Calu3 (cell line): Measurements from ENCODE around the gene UNK. TPM values are rescaled to one million over a fixed set of nuclear protein-coding genes. Genes with fewer than 3 reads are reported as not detected.

Source experiments
- BruUV-seq: library from RNA; stranded (reverse); fragments of 400-500 nt; replicated peaks from 2 replicates; lab custom pipeline; 2021; lab: Mats Ljungman, UMichigan
- CTCF ChIA-PET: fragments of 300-600 bp; sonication (Branson Sonifier 250); formaldehyde crosslinking; loops from one replicate; lab custom pipeline; 2022; ENCODE audit warnings: antibody characterized with exemption; lab: Charles Lee
- DNase-seq: peaks from one replicate; pipeline ENCODE4 v3.0.0; 2022
- H3K27ac Mint-ChIP-seq: one replicate; pipeline ENCODE4 v1.8.0; 2022; ENCODE audit warnings: mixed read lengths; ENCODE audit not compliant: unreplicated experiment
- H3K27me3 Mint-ChIP-seq: one replicate; pipeline ENCODE4 v1.8.0; 2022; ENCODE audit warnings: mixed read lengths; ENCODE audit not compliant: unreplicated experiment
- H3K36me3 Mint-ChIP-seq: one replicate; pipeline ENCODE4 v1.8.0; 2022; ENCODE audit warnings: mild to moderate bottlenecking, moderate library complexity, mixed read lengths; ENCODE audit not compliant: insufficient read depth, unreplicated experiment
- H3K4me1 Mint-ChIP-seq: one replicate; pipeline ENCODE4 v1.8.0; 2022; ENCODE audit warnings: mild to moderate bottlenecking, low read depth, mixed read lengths; ENCODE audit not compliant: unreplicated experiment
- H3K4me3 Mint-ChIP-seq: one replicate; pipeline ENCODE4 v1.8.0; 2022; ENCODE audit warnings: mild to moderate bottlenecking, low read depth, moderate library complexity, mixed read lengths; ENCODE audit not compliant: unreplicated experiment
- H3K9me3 Mint-ChIP-seq: one replicate; pipeline ENCODE4 v1.8.0; 2022; ENCODE audit warnings: low read depth, mixed read lengths; ENCODE audit not compliant: unreplicated experiment
- intact Hi-C: fragments of 100-400 bp; cut with micrococcal nuclease; formaldehyde crosslinking; loops from one replicate; pipeline ENCODE4 v1.10.0; 2022; ENCODE audit not compliant: unreplicated experiment
- total RNA-seq: library from RNA; stranded (reverse); gene quantifications from 2 replicates; pipeline ENCODE4 v1.2.3, GENCODE V29; 2022
- TF ChIP-seq, protein P1 (sequence below): fragments of 200-600 bp; IDR thresholded peaks from one replicate; pipeline ENCODE4 v1.8.0; 2022; ENCODE audit warnings: antibody characterized with exemption; ENCODE audit not compliant: unreplicated experiment

Gene UNK
- total RNA-seq, 1 experiment from 2014 or later, result 26.0 TPM

DNA sequence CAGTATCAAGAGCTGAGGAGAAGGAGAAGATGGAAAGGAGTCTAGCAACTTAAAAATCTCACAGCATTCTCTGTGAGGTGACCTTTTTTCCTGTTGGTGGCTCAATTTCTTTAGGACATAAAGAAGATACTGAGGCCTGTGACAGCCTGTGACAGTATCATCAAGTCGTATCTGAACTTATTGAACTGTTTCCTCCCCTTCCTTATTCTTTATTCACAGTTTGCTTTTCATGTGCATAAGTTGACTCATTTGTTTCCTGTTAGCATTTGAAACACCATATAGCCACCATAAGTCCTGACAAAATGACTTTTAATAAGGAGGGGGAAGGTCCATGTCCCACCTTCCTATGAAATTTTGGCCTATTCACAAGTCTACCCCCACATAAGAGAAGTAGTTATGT is 8.9 kb downstream of the UNK start:
- no peak for DNase-seq
- Mint-ChIP-seq H3K27ac (no peak overlapping the region), H3K27me3 (no peaks in the 10 kb centered on the region), H3K4me3 (no peak overlapping the region), H3K4me1 (no peaks in the 10 kb centered on the region), H3K36me3 (no peaks in the 10 kb centered on the region), H3K9me3 (no peaks in the 10 kb centered on the region)
- no TSS peak for BruUV-seq
- CTCF ChIA-PET, result no interaction called here
- intact Hi-C loops, result no loop called here
- TF ChIP-seq, protein P1, sequence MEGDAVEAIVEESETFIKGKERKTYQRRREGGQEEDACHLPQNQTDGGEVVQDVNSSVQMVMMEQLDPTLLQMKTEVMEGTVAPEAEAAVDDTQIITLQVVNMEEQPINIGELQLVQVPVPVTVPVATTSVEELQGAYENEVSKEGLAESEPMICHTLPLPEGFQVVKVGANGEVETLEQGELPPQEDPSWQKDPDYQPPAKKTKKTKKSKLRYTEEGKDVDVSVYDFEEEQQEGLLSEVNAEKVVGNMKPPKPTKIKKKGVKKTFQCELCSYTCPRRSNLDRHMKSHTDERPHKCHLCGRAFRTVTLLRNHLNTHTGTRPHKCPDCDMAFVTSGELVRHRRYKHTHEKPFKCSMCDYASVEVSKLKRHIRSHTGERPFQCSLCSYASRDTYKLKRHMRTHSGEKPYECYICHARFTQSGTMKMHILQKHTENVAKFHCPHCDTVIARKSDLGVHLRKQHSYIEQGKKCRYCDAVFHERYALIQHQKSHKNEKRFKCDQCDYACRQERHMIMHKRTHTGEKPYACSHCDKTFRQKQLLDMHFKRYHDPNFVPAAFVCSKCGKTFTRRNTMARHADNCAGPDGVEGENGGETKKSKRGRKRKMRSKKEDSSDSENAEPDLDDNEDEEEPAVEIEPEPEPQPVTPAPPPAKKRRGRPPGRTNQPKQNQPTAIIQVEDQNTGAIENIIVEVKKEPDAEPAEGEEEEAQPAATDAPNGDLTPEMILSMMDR, result no peak

DNA sequence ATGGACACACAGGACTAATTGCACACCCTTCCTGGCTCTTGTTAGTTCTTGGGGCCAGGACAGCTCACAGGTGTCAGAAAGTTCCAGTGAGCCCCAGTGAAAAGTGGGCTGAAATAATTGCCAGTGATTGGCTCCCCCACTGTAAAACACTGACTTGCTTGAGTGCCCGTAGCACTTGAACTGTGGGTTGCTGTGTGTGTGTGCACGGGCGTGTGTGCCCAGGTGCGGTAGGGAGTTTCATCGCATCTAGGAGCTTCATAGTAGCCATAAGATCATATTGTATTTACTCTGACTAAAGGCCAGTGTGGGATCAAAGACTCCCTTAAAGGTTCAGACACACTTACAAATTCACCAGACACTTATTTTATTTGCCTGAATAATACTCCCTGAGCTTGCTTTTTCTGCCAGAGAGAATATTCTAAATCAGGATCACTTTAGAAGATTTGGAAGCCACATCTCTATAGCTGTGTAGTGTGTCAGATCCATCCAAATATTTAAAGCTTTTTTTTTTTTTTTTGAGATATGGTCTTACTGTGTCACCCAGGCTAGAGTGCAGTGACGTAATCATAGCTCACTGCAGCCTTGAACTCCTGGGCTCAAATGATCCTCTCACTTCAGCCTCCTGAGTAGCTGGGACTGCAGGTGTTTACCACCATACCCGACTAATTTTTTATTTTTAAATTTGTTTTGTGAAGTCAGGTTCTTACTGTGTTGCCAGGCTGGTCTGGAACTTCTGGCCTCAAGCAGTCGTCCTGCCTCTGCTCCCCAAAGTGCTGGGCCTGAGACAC is 11.4 kb downstream of the UNK start:
- Mint-ChIP-seq H3K27me3 (no peaks in the 10 kb centered on the region), H3K27ac (no peak overlapping the region), H3K4me3 (no peak overlapping the region), H3K4me1 (no peaks in the 10 kb centered on the region), H3K9me3 (no peaks in the 10 kb centered on the region), H3K36me3 (peaks cover 10% of the 10 kb centered on the region)
- CTCF ChIA-PET, result interaction anchor here (1.3 kb wide), 1 partner anchor 12 kb away, joined by 4 read pairs; the partner anchor contains the start of gene UNK
- DNase-seq, result no peak
- no TSS peak for BruUV-seq
- TF ChIP-seq, protein P1, result no peak
- intact Hi-C loops, result no loop called here

DNA sequence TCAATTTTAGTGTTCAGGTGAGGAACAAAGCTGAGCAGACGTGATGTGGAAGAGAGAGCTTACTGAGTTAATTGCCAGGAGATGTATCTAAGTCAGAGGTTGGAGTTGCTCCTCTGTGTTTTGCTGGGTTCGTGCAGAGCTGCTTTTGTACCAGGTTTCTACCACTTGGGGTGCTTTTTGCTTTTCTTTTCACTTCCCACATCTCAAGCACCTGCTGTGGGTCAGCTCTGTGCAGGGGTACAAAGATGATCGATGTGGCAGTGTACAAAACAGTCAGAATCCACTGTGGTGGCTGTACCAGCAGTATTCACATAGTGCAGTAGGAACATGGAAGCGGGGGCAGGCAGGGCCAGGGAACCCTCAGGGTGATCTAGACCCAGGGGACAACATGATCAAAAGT is 14.8 kb downstream of the UNK start:
- intact Hi-C loops, result no loop called here
- CTCF ChIA-PET, result no interaction called here
- no peaks in the 10 kb centered on the region for H3K9me3 Mint-ChIP-seq
- no peak overlapping the region for H3K27ac Mint-ChIP-seq
- no peaks in the 10 kb centered on the region for H3K27me3 Mint-ChIP-seq
- BruUV-seq, result no TSS peak
- TF ChIP-seq, protein P1, result no peak
- H3K4me3 Mint-ChIP-seq, result no peak overlapping the region
- no peak for DNase-seq
- peaks cover 10% of the 10 kb centered on the region for H3K36me3 Mint-ChIP-seq
- no peaks in the 10 kb centered on the region for H3K4me1 Mint-ChIP-seq

DNA sequence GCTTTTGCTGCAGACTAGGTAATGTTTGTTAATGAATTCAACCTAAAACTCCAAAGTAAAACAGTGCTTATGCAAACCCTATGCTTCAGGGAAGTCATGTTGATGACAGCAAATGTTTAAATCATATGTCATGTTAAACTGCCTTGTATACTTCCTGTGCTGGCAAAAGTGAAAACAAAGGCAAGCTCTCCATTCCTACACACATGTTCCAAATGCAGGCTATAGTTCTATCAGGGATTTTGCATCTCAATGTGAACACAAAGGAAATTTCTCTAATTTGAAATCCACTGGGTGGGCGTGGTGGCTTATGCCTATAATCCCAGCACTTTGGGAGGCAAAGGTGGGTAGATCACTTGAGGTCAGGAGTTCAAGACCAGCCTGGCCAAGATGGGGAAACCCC is 19.3 kb downstream of the UNK start:
- CTCF ChIA-PET, result interaction anchor here (0.9 to 1.4 kb wide), 2 partner anchors 21 to 24 kb away, joined by 3 read pairs; a partner anchor contains a TSS
- no peak for DNase-seq
- Mint-ChIP-seq H3K9me3 (no peaks in the 10 kb centered on the region), H3K36me3 (peaks cover 14% of the 10 kb centered on the region), H3K4me1 (no peaks in the 10 kb centered on the region), H3K4me3 (no peak overlapping the region), H3K27ac (no peak overlapping the region), H3K27me3 (no peaks in the 10 kb centered on the region)
- TF ChIP-seq, protein P1, result no peak
- intact Hi-C loops, result no loop called here
- no TSS peak for BruUV-seq
